ENCODE data around the gene TFF2.

Gene TFF2

DNA sequence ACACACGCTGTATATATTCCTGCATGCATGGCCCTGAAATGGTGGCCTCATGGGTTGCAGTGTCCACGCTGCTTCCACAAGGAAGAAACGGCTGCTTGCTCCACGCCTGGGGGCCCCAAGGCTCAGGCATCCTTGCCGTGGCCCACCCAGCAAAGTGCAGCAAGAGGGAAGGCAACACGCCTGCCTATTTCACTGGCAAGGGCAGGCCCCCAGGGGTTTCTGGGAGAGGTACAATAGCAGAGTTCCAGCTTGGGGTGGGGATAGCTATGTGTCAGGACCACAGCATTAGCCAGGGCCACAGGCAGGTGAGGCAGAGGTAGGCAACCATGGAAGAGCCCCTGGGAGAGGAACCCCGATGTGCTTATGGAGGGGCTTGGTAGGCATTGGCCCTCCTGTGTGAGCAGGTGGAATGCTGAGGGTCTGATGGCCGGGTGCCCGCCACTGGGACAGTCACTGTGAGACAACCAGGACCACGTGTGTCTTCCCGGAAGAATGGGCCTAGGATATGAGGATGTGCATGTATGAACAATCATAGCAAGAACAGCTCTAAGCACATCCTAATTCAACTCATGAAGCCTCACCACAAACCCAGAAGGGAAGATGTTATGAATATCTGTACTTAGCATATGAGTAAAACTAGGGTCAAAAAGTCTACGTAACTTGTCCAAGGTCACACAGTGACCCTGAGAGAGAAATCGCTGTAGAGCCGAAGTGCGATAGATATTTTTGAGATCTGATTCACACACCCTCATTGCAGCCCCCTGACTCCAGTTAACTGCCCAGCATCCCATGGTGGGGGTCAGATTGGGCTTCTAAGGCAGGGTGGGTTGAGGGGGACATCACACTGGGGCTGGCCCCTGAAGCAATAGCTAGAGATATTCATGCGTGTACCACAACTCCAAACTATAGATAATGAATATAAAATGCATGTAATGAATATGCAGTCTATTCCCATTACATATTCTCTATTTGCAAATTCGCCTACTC, 11.8 kb downstream of the TFF2 start:
- peak overlapping the region; percentile 20; the same call in 1 of the 2 replicates for H3K4me2 ChIP-seq (ENCODE audit: low read length)
- peaks cover 17% of the 10 kb centered on the region for H3K27me3 ChIP-seq (ENCODE audit: low read depth, low read length)
- H4K20me1 ChIP-seq (ENCODE audit: insufficient read depth, low read length): no peaks in the 10 kb centered on the region
- H3K79me2 ChIP-seq (ENCODE audit: low read length): no peaks in the 10 kb centered on the region
- H3K4me1 ChIP-seq (ENCODE audit: low read length): peaks cover 23% of the 10 kb centered on the region
- no peak overlapping the region for H3K4me3 ChIP-seq (ENCODE audit: low read length)
- H3K9me3 ChIP-seq (ENCODE audit: insufficient read depth, low read length): no peaks in the 10 kb centered on the region
- H3K9ac ChIP-seq (ENCODE audit: low read length): no peak overlapping the region
- no peak overlapping the region for H2AFZ ChIP-seq (ENCODE audit: low read depth, low read length)
- H3K27ac ChIP-seq (ENCODE audit: low read length): no peak overlapping the region
- TF ChIP-seq, protein P1, sequence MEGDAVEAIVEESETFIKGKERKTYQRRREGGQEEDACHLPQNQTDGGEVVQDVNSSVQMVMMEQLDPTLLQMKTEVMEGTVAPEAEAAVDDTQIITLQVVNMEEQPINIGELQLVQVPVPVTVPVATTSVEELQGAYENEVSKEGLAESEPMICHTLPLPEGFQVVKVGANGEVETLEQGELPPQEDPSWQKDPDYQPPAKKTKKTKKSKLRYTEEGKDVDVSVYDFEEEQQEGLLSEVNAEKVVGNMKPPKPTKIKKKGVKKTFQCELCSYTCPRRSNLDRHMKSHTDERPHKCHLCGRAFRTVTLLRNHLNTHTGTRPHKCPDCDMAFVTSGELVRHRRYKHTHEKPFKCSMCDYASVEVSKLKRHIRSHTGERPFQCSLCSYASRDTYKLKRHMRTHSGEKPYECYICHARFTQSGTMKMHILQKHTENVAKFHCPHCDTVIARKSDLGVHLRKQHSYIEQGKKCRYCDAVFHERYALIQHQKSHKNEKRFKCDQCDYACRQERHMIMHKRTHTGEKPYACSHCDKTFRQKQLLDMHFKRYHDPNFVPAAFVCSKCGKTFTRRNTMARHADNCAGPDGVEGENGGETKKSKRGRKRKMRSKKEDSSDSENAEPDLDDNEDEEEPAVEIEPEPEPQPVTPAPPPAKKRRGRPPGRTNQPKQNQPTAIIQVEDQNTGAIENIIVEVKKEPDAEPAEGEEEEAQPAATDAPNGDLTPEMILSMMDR (IDR thresholded peaks at IDR 0.05; ENCODE audit: low read depth, low read length): no peak
- no peak for TF ChIP-seq EZH2phosphoT487 (IDR thresholded peaks at IDR 0.05; ENCODE audit: low read depth)
- no peaks in the 10 kb centered on the region for H3K36me3 ChIP-seq (replicated peaks; ENCODE audit: low read depth, low read length)

DNA sequence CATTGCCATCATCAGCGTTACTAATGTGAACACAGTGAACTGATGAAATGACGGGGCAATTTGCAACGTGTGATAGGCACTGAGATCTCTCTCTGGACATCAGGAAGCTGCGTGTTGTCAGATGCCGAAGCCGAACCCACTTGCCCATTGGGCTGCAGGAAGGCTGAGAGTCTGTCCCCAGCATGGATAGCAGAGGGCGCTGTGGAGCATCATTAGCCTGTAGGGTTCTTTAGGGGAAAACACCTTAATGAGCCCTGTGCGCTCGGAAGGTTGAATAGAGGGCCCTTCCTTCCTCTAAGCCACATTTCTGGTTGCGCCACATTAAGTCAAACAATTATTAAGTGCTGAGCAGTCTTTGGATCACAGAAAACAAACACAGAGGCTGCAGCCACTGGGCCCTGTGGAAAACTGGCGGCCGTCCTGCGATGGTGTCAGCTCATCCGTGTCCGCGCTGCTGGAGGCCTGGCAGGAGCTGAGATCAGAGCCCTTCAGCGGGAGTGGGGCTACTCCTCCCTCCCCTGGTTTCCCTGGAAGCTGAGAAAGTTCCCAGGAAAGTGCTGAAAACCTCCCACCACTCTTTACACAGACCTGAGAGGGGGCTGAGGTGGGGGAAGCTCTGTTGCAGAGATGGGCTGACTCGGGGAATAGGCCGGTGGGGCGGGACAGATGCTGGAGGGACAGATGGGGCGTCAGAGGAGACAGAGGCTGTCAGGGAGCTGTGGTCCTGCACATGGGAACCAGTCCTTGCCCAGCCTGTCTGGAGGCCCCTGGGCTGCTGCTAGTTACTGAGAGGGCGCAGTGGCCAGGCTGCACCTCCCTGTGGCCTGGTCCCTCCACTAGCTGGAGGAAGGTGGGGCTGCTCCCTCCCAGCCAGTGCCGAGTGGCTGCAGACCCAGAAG, 12.7 kb downstream of the TFF2 start:
- Histone ChIP-seq H2AFZ (ENCODE audit: low read depth, low read length) (peak overlapping the region; percentile 82; the same call in 1 of the 2 replicates), H3K27ac (ENCODE audit: low read length) (peak overlapping the region; percentile 25; the same call in 1 of the 2 replicates), H3K36me3 (replicated peaks; ENCODE audit: low read depth, low read length) (no peaks in the 10 kb centered on the region)

DNA sequence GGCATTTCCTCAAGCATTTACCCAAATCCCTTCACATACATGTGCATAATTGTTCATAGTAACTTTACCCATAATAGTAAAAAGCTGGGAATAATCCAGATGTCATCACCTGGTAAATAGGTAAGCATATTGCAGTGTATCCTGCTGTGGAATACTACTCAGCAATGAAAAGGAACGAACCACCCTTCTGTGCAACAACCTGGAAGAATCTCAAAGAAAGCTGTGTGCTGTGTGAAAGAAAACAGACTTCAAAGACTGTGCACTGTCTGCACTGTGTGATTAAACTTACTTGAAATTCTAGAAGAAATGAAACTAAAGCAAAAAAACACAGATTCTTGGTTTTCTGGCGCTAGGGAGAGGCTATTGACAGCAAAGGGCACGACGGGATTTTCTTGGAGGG, 13.5 kb downstream of the TFF2 start:
- Histone ChIP-seq H3K9ac (ENCODE audit: low read length) (no peak overlapping the region), H3K36me3 (replicated peaks; ENCODE audit: low read depth, low read length) (no peaks in the 10 kb centered on the region), H4K20me1 (ENCODE audit: insufficient read depth, low read length) (no peaks in the 10 kb centered on the region), H3K9me3 (ENCODE audit: insufficient read depth, low read length) (no peaks in the 10 kb centered on the region), H3K4me2 (ENCODE audit: low read length) (peak overlapping the region; percentile 76), H2AFZ (ENCODE audit: low read depth, low read length) (no peak overlapping the region), H3K4me3 (ENCODE audit: low read length) (no peak overlapping the region), H3K79me2 (ENCODE audit: low read length) (no peaks in the 10 kb centered on the region), H3K27ac (ENCODE audit: low read length) (no peak overlapping the region), H3K4me1 (ENCODE audit: low read length) (peaks cover 23% of the 10 kb centered on the region), H3K27me3 (ENCODE audit: low read depth, low read length) (peaks cover 17% of the 10 kb centered on the region)
- TF ChIP-seq, protein P1 (IDR thresholded peaks at IDR 0.05; ENCODE audit: low read depth, low read length): no peak
- TF ChIP-seq EZH2phosphoT487 (IDR thresholded peaks at IDR 0.05; ENCODE audit: low read depth): no peak

More for the DNA sequence above, 12.7 kb downstream of the TFF2 start:
- H3K9ac ChIP-seq (ENCODE audit: low read length): peak overlapping the region; percentile 44; the same call in 1 of the 2 replicates
- peaks cover 17% of the 10 kb centered on the region for H3K27me3 ChIP-seq (ENCODE audit: low read depth, low read length)
- no peaks in the 10 kb centered on the region for H3K9me3 ChIP-seq (ENCODE audit: insufficient read depth, low read length)
- H3K79me2 ChIP-seq (ENCODE audit: low read length): no peaks in the 10 kb centered on the region
- H3K4me1 ChIP-seq (ENCODE audit: low read length): peaks cover 23% of the 10 kb centered on the region
- peak overlapping the region; percentile 55 for H3K4me3 ChIP-seq (ENCODE audit: low read length)
- TF ChIP-seq, protein P1 (IDR thresholded peaks at IDR 0.05; ENCODE audit: low read depth, low read length): peak; percentile 68
- no peak for TF ChIP-seq EZH2phosphoT487 (IDR thresholded peaks at IDR 0.05; ENCODE audit: low read depth)
- no peaks in the 10 kb centered on the region for H4K20me1 ChIP-seq (ENCODE audit: insufficient read depth, low read length)
- peak overlapping the region; percentile 76 for H3K4me2 ChIP-seq (ENCODE audit: low read length)
